Measurements from ENCODE around the gene PLAGL2. TPM values are rescaled to one million over a fixed set of nuclear protein-coding genes. Genes with fewer than 3 reads are reported as not detected.

The PLAGL2 gene
- total RNA-seq, 1 donor from 2014 or later: 34.9 TPM

DNA sequence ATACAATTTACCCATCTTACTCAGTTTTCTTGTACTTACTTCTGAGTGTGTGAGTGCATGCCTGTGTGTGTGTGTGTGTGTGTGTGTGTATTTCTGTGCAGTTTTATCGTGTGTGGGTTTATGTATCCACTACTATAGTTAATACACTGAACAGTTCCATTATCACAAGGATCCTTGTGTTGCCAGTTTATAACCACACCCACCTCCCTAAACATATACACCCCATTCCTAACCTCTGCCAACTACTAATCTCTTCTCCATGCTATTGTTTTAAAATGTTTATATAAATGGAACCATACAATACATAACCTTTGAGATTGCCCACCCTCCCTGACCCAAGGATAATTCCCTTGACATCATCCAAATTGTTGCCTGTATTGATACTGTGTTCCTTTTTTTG lies 18.8 kb upstream of the PLAGL2 start:
- no peaks in the 10 kb centered on the region for H3K9me3 Mint-ChIP-seq (ENCODE audit: unreplicated experiment)
- DNase-seq: no peak
- H3K27me3 Mint-ChIP-seq (ENCODE audit: unreplicated experiment): peaks cover 1% of the 10 kb centered on the region
- no peaks in the 10 kb centered on the region for H3K36me3 Mint-ChIP-seq (ENCODE audit: unreplicated experiment)
- no peaks in the 10 kb centered on the region for H3K4me1 Mint-ChIP-seq (ENCODE audit: low read depth, unreplicated experiment)
- H3K27ac Mint-ChIP-seq (ENCODE audit: unreplicated experiment): no peak overlapping the region
- TF ChIP-seq, protein P1, sequence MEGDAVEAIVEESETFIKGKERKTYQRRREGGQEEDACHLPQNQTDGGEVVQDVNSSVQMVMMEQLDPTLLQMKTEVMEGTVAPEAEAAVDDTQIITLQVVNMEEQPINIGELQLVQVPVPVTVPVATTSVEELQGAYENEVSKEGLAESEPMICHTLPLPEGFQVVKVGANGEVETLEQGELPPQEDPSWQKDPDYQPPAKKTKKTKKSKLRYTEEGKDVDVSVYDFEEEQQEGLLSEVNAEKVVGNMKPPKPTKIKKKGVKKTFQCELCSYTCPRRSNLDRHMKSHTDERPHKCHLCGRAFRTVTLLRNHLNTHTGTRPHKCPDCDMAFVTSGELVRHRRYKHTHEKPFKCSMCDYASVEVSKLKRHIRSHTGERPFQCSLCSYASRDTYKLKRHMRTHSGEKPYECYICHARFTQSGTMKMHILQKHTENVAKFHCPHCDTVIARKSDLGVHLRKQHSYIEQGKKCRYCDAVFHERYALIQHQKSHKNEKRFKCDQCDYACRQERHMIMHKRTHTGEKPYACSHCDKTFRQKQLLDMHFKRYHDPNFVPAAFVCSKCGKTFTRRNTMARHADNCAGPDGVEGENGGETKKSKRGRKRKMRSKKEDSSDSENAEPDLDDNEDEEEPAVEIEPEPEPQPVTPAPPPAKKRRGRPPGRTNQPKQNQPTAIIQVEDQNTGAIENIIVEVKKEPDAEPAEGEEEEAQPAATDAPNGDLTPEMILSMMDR (IDR thresholded peaks at IDR 0.05; ENCODE audit: partially characterized antibody, unreplicated experiment): no peak
- no peak overlapping the region for H3K4me3 Mint-ChIP-seq (ENCODE audit: unreplicated experiment)

DNA sequence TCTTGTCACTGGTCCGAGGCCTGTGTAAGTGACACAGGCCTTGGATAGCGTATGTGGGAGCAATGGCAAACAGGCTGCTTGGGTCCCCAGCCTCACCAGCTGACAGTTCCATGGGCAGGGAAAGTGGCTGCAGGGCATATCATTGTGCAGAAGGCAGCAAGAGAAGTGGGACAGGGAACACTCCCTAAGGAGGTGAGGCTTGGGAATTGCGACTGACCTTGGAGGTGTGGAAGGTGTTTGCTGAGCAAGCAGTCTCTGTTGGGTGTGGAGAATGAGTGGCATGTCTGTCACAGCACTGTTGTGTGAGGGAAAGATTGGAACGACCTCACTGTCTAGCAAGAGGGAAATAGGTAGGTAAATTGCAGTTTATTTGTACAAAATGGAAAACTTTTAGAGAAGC lies 16.9 kb upstream of the PLAGL2 start:
- no peak for DNase-seq
- Mint-ChIP-seq H3K4me1 (ENCODE audit: low read depth, unreplicated experiment) (no peaks in the 10 kb centered on the region), H3K36me3 (ENCODE audit: unreplicated experiment) (no peaks in the 10 kb centered on the region), H3K27ac (ENCODE audit: unreplicated experiment) (no peak overlapping the region), H3K9me3 (ENCODE audit: unreplicated experiment) (no peaks in the 10 kb centered on the region), H3K27me3 (ENCODE audit: unreplicated experiment) (peaks cover 1% of the 10 kb centered on the region), H3K4me3 (ENCODE audit: unreplicated experiment) (no peak overlapping the region)
- TF ChIP-seq, protein P1 (IDR thresholded peaks at IDR 0.05; ENCODE audit: partially characterized antibody, unreplicated experiment): no peak

DNA sequence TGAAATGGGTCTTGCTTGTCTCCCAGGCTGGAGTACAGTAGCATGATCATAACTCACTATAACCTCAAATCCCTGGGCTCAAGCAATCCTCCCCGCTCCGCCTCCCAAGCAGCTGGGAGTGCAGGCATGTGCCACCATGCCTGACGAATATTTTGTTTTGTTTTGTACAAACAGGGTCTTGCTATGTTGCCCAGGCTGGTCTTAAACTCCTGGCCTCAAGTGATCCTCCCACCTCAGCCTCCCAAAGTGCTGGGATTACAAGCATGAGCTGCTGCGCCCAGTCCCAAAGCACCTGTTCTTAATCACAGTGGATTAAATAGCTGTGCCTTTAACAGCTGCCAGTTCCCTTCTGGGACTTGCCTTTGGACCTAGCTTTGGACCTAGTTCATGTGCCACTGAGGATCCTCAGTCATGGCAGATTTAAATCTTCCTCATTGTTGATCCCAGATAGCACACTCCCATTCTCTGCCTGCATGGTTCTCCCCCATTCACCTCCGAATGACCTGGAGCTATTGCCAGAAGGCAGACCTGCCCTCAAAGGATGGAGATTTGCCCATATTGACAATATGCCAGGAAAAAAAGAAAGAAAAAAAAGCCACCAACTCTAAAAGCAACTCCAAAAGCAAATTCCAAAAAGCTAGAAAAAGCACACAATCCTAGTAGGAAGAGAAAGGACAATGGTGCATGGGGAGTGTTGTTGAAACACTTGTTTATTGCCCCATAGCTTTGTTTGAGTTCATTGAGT lies 10.8 kb upstream of the PLAGL2 start:
- H3K27ac Mint-ChIP-seq (ENCODE audit: unreplicated experiment): no peak overlapping the region

DNA sequence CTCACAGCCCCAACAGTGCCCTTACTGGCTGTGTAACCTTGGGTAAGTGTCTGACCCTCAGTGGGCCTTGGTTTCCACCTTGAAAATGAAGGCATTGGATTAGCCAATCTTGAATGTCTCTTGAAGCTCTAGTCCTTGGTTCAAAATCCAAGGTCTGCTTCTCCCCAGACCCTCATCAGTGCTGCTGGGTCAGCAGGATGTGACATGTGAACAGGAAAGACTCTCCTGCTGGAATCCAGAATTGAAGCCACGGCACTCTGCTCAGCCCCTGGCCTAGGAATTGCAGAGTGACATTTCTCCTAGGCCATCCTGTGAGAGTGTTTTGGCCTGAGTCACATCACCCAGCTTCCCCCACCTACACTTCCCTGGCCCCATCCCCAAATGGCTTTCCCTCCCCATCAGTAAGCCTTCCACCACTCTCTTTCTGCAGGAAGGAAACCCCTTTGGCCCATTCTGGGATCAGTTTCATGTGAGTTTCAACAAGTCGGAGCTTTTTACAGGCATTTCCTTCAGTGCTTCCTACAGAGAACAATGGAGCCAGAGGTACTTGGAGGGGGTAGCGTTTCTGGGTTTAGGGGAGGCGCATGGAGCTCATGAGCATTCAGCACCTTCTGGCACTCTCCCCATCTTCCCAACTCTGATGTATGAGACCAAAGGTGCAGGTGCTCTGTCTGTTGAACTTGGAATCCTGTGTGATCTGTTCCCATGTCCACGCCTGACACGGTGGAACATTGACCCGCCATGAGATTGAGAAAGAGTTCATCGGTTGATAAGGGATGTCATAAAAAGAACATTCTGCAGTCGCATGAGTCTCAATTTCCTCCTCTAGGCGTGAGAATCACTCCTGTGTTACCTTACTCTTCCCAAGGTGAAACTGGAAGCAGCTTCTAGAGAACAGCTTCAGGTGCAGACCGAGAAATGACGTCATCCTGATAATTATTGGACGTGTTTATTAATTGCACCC lies 8.9 kb upstream of the PLAGL2 start:
- no peaks in the 10 kb centered on the region for H3K9me3 Mint-ChIP-seq (ENCODE audit: unreplicated experiment)
- peaks cover 5% of the 10 kb centered on the region for H3K36me3 Mint-ChIP-seq (ENCODE audit: unreplicated experiment)
- TF ChIP-seq, protein P1 (IDR thresholded peaks at IDR 0.05; ENCODE audit: partially characterized antibody, unreplicated experiment): no peak
- no peaks in the 10 kb centered on the region for H3K4me1 Mint-ChIP-seq (ENCODE audit: low read depth, unreplicated experiment)
- no peak overlapping the region for H3K27ac Mint-ChIP-seq (ENCODE audit: unreplicated experiment)
- no peaks in the 10 kb centered on the region for H3K27me3 Mint-ChIP-seq (ENCODE audit: unreplicated experiment)
- H3K4me3 Mint-ChIP-seq (ENCODE audit: unreplicated experiment): no peak overlapping the region
- DNase-seq: no peak

More for the DNA sequence above, 10.8 kb upstream of the PLAGL2 start:
- Mint-ChIP-seq H3K36me3 (ENCODE audit: unreplicated experiment) (no peaks in the 10 kb centered on the region), H3K9me3 (ENCODE audit: unreplicated experiment) (no peaks in the 10 kb centered on the region), H3K27me3 (ENCODE audit: unreplicated experiment) (no peaks in the 10 kb centered on the region), H3K4me3 (ENCODE audit: unreplicated experiment) (no peak overlapping the region), H3K4me1 (ENCODE audit: low read depth, unreplicated experiment) (no peaks in the 10 kb centered on the region)
- TF ChIP-seq, protein P1 (IDR thresholded peaks at IDR 0.05; ENCODE audit: partially characterized antibody, unreplicated experiment): no peak
- no peak for DNase-seq
